Measurements from ENCODE around the gene RNF213.

Gene RNF213

GRCh38 chr17:80356231-80356856 is 95.7 kb downstream of the RNF213 start:
- TF ChIP-seq CTCF (IDR thresholded peaks at IDR 0.05; ENCODE audit: extremely low read depth, missing control alignments), result no peak
- DNase-seq (ENCODE audit: low spot score), result no peak

DNA sequence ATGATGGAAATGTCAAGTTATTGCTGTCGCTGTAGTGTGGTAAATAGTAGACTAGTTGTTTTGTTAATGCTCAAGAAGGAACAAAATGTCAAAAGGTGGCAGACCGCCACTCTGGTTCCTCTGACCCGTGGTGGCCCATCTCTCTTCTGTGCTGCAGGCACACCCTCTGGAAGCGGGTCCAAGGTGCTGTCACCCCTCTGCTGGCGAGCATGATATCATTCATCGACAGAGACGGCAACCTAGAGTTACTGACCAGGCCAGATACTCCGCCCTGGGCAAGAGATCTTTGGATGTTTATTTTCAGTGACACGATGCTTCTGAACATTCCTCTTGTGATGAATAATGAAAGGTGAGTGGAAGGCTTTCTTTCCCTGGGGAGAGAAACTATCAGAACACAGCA is 97.5 kb downstream of the RNF213 start:
- DNase-seq (ENCODE audit: low spot score), result no peak
- no peak for TF ChIP-seq CTCF (IDR thresholded peaks at IDR 0.05; ENCODE audit: extremely low read depth, missing control alignments)

DNA sequence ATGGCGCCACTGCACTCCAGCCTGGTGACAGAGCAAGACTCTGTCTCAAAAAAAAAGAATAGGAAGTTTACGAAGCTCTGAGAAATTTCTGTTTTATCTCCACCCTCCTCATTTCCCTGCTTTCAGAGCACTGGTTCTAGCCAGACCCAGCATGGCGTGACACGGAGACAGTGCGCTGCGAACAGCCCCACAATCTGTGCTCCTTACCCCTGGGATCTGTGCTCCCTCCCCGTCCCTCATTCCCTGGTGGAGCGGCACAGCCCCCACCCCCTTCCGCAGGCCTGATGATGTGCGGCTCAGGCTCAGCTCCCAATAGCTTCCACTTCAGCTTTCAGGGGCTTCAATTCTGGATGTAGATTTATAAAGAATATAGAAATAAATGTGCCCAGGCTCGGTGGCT is 98.2 kb downstream of the RNF213 start:
- no peak for DNase-seq (ENCODE audit: low spot score)
- TF ChIP-seq CTCF (IDR thresholded peaks at IDR 0.05; ENCODE audit: extremely low read depth, missing control alignments), result no peak

DNA sequence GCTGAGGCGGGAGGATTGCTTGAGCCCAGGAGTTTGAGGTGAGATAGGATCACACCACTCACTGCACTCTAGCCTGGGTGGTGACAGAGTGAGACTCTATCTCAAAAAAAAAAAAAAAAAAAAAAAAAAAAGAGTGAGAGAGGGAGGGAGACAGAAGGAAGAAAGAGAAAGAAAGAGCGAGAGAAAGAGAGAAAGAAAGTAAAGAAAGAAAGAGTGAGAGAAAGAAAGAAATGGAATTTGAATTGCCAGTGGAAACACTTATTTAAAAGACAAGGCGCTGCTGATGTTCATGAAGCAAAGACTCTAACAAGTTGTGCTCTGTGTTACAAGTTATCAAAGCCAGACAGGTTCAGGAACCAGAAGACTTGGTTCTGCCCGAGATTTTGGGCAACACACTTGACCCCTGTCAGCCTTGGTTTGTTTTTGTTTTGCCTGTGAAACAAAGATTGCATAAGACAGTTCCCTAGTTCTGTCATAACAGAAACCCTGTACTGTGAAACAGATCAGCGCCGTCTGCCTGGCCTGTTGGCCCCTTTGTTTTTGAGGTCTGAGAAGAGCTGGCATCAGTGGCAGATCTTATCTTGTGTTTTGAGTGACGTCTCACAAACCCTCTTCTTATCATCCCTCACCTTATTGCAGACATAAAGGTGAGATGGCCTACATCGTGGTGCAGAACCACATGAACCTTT is 98.9 kb downstream of the RNF213 start:
- DNase-seq (ENCODE audit: low spot score), result no peak
- TF ChIP-seq CTCF (IDR thresholded peaks at IDR 0.05; ENCODE audit: extremely low read depth, missing control alignments), result no peak

DNA sequence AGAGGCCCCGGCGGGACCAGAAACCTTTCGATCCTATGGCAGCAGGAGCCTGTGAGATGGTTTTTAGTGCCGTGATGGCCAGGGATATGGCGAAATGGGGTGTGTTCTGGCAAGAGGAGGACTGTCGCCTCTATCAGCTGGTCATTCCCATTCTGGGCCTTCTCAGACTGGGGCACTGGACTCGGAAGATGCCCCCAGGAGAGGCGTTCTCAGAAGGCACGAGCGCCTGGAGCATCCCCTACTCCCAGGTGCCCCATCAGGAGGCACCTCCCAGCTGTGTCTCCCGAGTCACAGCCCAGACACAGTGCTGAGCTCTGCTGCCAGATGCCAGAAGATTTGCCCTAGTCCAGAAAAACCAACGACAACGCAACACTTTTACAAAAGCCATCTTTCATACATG is 99.7 kb downstream of the RNF213 start:
- no peak for DNase-seq (ENCODE audit: low spot score)

GRCh38 chr17:80361495-80362220 is 101.0 kb downstream of the RNF213 start:
- DNase-seq (ENCODE audit: low spot score), result no peak
- TF ChIP-seq CTCF (IDR thresholded peaks at IDR 0.05; ENCODE audit: extremely low read depth, missing control alignments), result peak; percentile 1

More for the DNA sequence above, 99.7 kb downstream of the RNF213 start:
- no peak for TF ChIP-seq CTCF (IDR thresholded peaks at IDR 0.05; ENCODE audit: extremely low read depth, missing control alignments)

Data from GM20000 (cell line).